Neural progenitor cell (in vitro differentiated cells): ENCODE data around the gene DLG2. TPM values are rescaled to one million over a fixed set of nuclear protein-coding genes. Genes with fewer than 3 reads are reported as not detected.
A peak's percentile ranks its signal among the peaks of the same experiment; 100 is the strongest.

Experiments used
- DNase-seq: peaks from one replicate; pipeline ENCODE4 v3.0.0-alpha.2; 2016; ENCODE audit warnings: low spot score
- H2AFZ ChIP-seq: fragments of 200-600 bp; sonication (generic); replicated peaks from 2 replicates; pipeline ENCODE4 v1.6.1; 2016; ENCODE audit warnings: antibody characterized with exemption
- H3F3A ChIP-seq: fragments of 200-600 bp; sonication (generic); 2 replicates; pipeline ENCODE4 v1.6.1; 2016; ENCODE audit warnings: antibody characterized with exemption, low read depth
- H3K27ac ChIP-seq: fragments of 200-600 bp; sonication (generic); 2 replicates; pipeline ENCODE4 v1.5.1; 2016; ENCODE audit warnings: mild to moderate bottlenecking
- H3K27me3 ChIP-seq: fragments of 200-600 bp; sonication (generic); 2 replicates; pipeline ENCODE4 v1.6.1; 2016; ENCODE audit warnings: mild to moderate bottlenecking, moderate library complexity
- H3K36me3 ChIP-seq: fragments of 200-600 bp; sonication (generic); 2 replicates; pipeline ENCODE4 v1.5.1; 2016
- H3K4me1 ChIP-seq: fragments of 200-600 bp; sonication (generic); 2 replicates; pipeline ENCODE4 v1.6.1; 2016; ENCODE audit warnings: mixed run types
- H3K4me2 ChIP-seq: fragments of 200-600 bp; sonication (generic); 2 replicates; pipeline ENCODE4 v1.6.1; 2016
- H3K4me3 ChIP-seq: fragments of 200-600 bp; sonication (generic); 2 replicates; pipeline ENCODE4 v1.5.1; 2016
- H3K79me2 ChIP-seq: fragments of 200-600 bp; sonication (generic); 2 replicates; pipeline ENCODE4 v1.6.1; 2016; ENCODE audit warnings: low read depth
- H3K9ac ChIP-seq: fragments of 200-600 bp; sonication (generic); 2 replicates; pipeline ENCODE4 v1.6.1; 2016
- H3K9me3 ChIP-seq: fragments of 200-600 bp; sonication (generic); 2 replicates; pipeline ENCODE4 v1.5.1; 2016; ENCODE audit warnings: low read depth
- H4K20me1 ChIP-seq: fragments of 200-600 bp; sonication (generic); 2 replicates; pipeline ENCODE4 v1.6.1; 2016; ENCODE audit warnings: low read depth
- H3K27ac Mint-ChIP-seq: 3 replicates; pipeline ENCODE4 v1.8.0; 2021; ENCODE audit warnings: mixed read lengths
- H3K27me3 Mint-ChIP-seq: 2 replicates; pipeline ENCODE4 v1.8.0; 2022; ENCODE audit warnings: low read depth, mild to moderate bottlenecking, inconsistent platforms, moderate library complexity, mixed read lengths; ENCODE audit not compliant: insufficient read depth
- H3K36me3 Mint-ChIP-seq: 3 replicates; pipeline ENCODE4 v1.8.0; 2021; ENCODE audit warnings: mixed read lengths
- H3K4me1 Mint-ChIP-seq: 3 replicates; pipeline ENCODE4 v1.8.0; 2021; ENCODE audit warnings: mixed read lengths
- H3K4me3 Mint-ChIP-seq: 3 replicates; pipeline ENCODE4 v1.8.0; 2021; ENCODE audit warnings: mild to moderate bottlenecking, moderate library complexity, mixed read lengths
- H3K9me3 Mint-ChIP-seq: 3 replicates; pipeline ENCODE4 v1.8.0; 2020; ENCODE audit warnings: mixed read lengths
- CTCF ChIP-seq: fragments of 200-600 bp; sonication (generic); IDR thresholded peaks from 2 replicates; pipeline ENCODE4 v1.5.1; 2017; ENCODE audit warnings: antibody characterized with exemption, mild to moderate bottlenecking
- EZH2 ChIP-seq: fragments of 200-600 bp; sonication (generic); IDR thresholded peaks from 2 replicates; pipeline ENCODE4 v1.6.1; 2017; ENCODE audit warnings: antibody characterized with exemption, mild to moderate bottlenecking, moderate library complexity
- EZH2phosphoT487 ChIP-seq: fragments of 200-600 bp; sonication (generic); IDR thresholded peaks from 2 replicates; pipeline ENCODE4 v1.6.1; 2017; ENCODE audit warnings: antibody characterized with exemption
- total RNA-seq: library from RNA; depleted of rRNA; stranded (reverse); fragments of >200 nt; gene quantifications from 2 replicates; pipeline ENCODE4 v1.2.3, GENCODE V29; 2015; ENCODE audit warnings: low replicate concordance

The DLG2 gene
- total RNA-seq, 1 donor from 2014 or later = 7.5 TPM

GRCh38 chr11:84384731-84385130 is 1242.4 kb downstream of the DLG2 start:
- Mint-ChIP-seq H3K4me1 (no peaks in the 10 kb centered on the region), H3K36me3 (no peaks in the 10 kb centered on the region), H3K9me3 (no peaks in the 10 kb centered on the region), H3K27me3 (peaks cover 3% of the 10 kb centered on the region), H3K27ac (no peak overlapping the region), H3K4me3 (no peak overlapping the region)
- TF ChIP-seq CTCF (peak; percentile 93), EZH2 (no peak)
- Histone ChIP-seq H3K9ac (no peak overlapping the region), H3K9me3 (no peaks in the 10 kb centered on the region), H3K36me3 (no peaks in the 10 kb centered on the region), H3K4me2 (no peak overlapping the region), H3K27ac (no peak overlapping the region), H3K4me3 (no peak overlapping the region), H3K79me2 (no peaks in the 10 kb centered on the region), H3K27me3 (no peaks in the 10 kb centered on the region), H3K4me1 (no peaks in the 10 kb centered on the region), H3F3A (no peaks in the 10 kb centered on the region), H4K20me1 (no peaks in the 10 kb centered on the region), H2AFZ (no peak overlapping the region)
- peak; percentile 65 for DNase-seq

- Histone ChIP-seq H3K9ac (no peak overlapping the region), H3K79me2 (no peaks in the 10 kb centered on the region), H2AFZ (no peak overlapping the region), H3K4me2 (no peak overlapping the region), H3K27ac (no peak overlapping the region), H3F3A (no peaks in the 10 kb centered on the region), H3K4me1 (no peaks in the 10 kb centered on the region), H3K4me3 (no peak overlapping the region), H3K27me3 (no peaks in the 10 kb centered on the region), H4K20me1 (no peaks in the 10 kb centered on the region), H3K9me3 (no peaks in the 10 kb centered on the region), H3K36me3 (no peaks in the 10 kb centered on the region)
- Mint-ChIP-seq H3K9me3 (no peaks in the 10 kb centered on the region), H3K4me1 (no peaks in the 10 kb centered on the region), H3K27me3 (peaks cover 3% of the 10 kb centered on the region), H3K4me3 (no peak overlapping the region), H3K36me3 (no peaks in the 10 kb centered on the region), H3K27ac (no peak overlapping the region)
- DNase-seq = no peak
- no peak for TF ChIP-seq CTCF
These were observed 1243.6 kb downstream of the DLG2 start for GRCh38 chr11:84383576-84383975.

- peaks cover 3% of the 10 kb centered on the region for H3K27me3 Mint-ChIP-seq
- no peak overlapping the region for H2AFZ ChIP-seq
- DNase-seq = no peak
- no peak overlapping the region for H3K27ac ChIP-seq
- H3K4me2 ChIP-seq = no peak overlapping the region
- no peaks in the 10 kb centered on the region for H3K36me3 Mint-ChIP-seq
- peaks cover 10% of the 10 kb centered on the region for H3K4me1 ChIP-seq
- no peaks in the 10 kb centered on the region for H3K36me3 ChIP-seq
- no peaks in the 10 kb centered on the region for H3K9me3 Mint-ChIP-seq
- no peaks in the 10 kb centered on the region for H3K27me3 ChIP-seq
- TF ChIP-seq EZH2phosphoT487 = no peak
- no peak for TF ChIP-seq EZH2
- no peak for TF ChIP-seq CTCF
- H3K4me1 Mint-ChIP-seq = no peaks in the 10 kb centered on the region
- no peaks in the 10 kb centered on the region for H3K79me2 ChIP-seq
- no peak overlapping the region for H3K4me3 Mint-ChIP-seq
- no peaks in the 10 kb centered on the region for H4K20me1 ChIP-seq
- no peak overlapping the region for H3K4me3 ChIP-seq
- H3F3A ChIP-seq = peaks cover 10% of the 10 kb centered on the region
- H3K9ac ChIP-seq = no peak overlapping the region
- H3K9me3 ChIP-seq = no peaks in the 10 kb centered on the region
- H3K27ac Mint-ChIP-seq = no peak overlapping the region
These were observed 1245.5 kb downstream of the DLG2 start for GRCh38 chr11:84381666-84382065.
